ENCODE measurements around the gene CNR2.
A peak's percentile ranks its signal among the peaks of the same experiment; 100 is the strongest.

CNR2 gene

GRCh38 chr1:23869051-23869450 is 44.1 kb downstream of the CNR2 start:
- no peak for TF ChIP-seq CTCF (conservative IDR thresholded peaks at IDR 0.05)
- peak overlapping the region; percentile 74 for H3K27ac ChIP-seq

DNA sequence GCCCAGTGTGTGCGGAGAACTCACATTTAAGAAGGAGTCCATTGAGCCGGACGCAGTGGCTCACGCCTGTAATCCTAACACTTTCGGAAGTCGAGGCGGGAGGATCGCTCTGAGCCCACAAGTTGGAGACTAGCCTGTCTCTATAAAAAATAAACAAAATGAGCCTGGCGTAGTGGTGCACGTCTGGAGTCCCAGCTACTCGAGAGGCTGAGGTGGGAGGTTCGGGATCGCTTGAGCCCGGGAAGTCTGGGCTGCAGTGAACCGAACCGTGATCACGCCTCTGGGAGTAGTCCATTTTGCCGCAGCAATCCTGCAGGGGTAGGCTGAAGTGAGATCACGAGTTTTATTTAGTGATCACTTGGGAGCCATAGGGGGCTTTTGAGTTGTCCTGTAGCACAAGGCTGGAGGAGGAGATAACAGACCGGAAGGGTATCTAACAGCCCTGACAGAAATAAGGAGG is 44.6 kb downstream of the CNR2 start:
- H3K27ac ChIP-seq = peak overlapping the region; percentile 74
- TF ChIP-seq CTCF (conservative IDR thresholded peaks at IDR 0.05) = no peak; the same call in none of the 2 replicates

GRCh38 chr1:23867895-23868556 is 45.1 kb downstream of the CNR2 start, which contains the start of gene FUCA1:
Gene FUCA1, minus strand, starts transcription at chr1:23868290. Its CDS starts 4 bp downstream, at chr1:23868286.
- peak within 1 kb of the TSS; percentile 74 for H3K27ac ChIP-seq
- peak; percentile 97 for TF ChIP-seq CTCF (conservative IDR thresholded peaks at IDR 0.05)

GRCh38 chr1:23867542-23867894 is 45.6 kb downstream of the CNR2 start:
- TF ChIP-seq CTCF (conservative IDR thresholded peaks at IDR 0.05) = no peak
- peak overlapping the region; percentile 74 for H3K27ac ChIP-seq

GRCh38 chr1:23865543-23865930 is 47.6 kb downstream of the CNR2 start:
- no peak overlapping the region for H3K27ac ChIP-seq
- no peak for TF ChIP-seq CTCF (conservative IDR thresholded peaks at IDR 0.05)

GRCh38 chr1:23864801-23865542 is 48.2 kb downstream of the CNR2 start:
- no peak for TF ChIP-seq CTCF (conservative IDR thresholded peaks at IDR 0.05)
- no peak overlapping the region for H3K27ac ChIP-seq

- H3K27ac ChIP-seq = no peak overlapping the region
- no peak for TF ChIP-seq CTCF (conservative IDR thresholded peaks at IDR 0.05)
Observed at GRCh38 chr1:23862640-23863039, 50.5 kb downstream of the CNR2 start.

Measured in VCaP (cell line).